HUES64 (cell line): ENCODE results near the gene CCDC141.
"Not testable (repeated sequence)": the region's sequence is repeated elsewhere in the genome, so short reads cannot be mapped to it uniquely, and the experiment has no call there.

Experiments used
- H3K27ac ChIP-seq: 2 replicates; pipeline ENCODE4 v1.7.0; 2013; ENCODE audit warnings: low read depth, low read length, inconsistent platforms
- H3K27me3 ChIP-seq: 2 replicates; pipeline ENCODE4 v1.6.1; 2013; ENCODE audit warnings: mild to moderate bottlenecking, low read length; ENCODE audit not compliant: insufficient read depth
- H3K36me3 ChIP-seq: 2 replicates; pipeline ENCODE4 v1.6.1; 2013; ENCODE audit warnings: mild to moderate bottlenecking, low read length; ENCODE audit not compliant: insufficient read depth
- H3K4me1 ChIP-seq: 2 replicates; pipeline ENCODE4 v1.6.1; 2013; ENCODE audit warnings: mild to moderate bottlenecking, low read length, moderate library complexity; ENCODE audit not compliant: insufficient read depth
- H3K4me3 ChIP-seq: 2 replicates; pipeline ENCODE4 v1.5.1; 2013; ENCODE audit warnings: mild to moderate bottlenecking, low read length, moderate library complexity
- H3K9ac ChIP-seq: 2 replicates; pipeline ENCODE4 v1.6.1; 2013; ENCODE audit warnings: mild to moderate bottlenecking, low read depth, low read length
- H3K9me3 ChIP-seq: 2 replicates; pipeline ENCODE4 v1.6.1; 2013; ENCODE audit warnings: low read depth, low read length; ENCODE audit not compliant: insufficient read depth
- WGBS: fragments of 150-250, 120-280 bp; methylation state at CpG from one replicate; pipeline ENCODE4 v1.1.7; 2013; ENCODE audit warnings: missing lambda C conversion rate; 5-methylcytosine and 5-hydroxymethylcytosine counted together

The CCDC141 gene

GRCh38 chr2:179037807-179038206 lies 12.1 kb downstream of the CCDC141 start:
- H3K4me3 ChIP-seq: no peak overlapping the region
- H3K9ac ChIP-seq: no peak overlapping the region
- H3K4me1 ChIP-seq: 0 out of 2 replicates have a peak, but pooled peaks cover 4% of the 10 kb centered on the region
- H3K27ac ChIP-seq: no peak overlapping the region
- no peaks in the 10 kb centered on the region for H3K27me3 ChIP-seq
- H3K9me3 ChIP-seq: no peaks in the 10 kb centered on the region
- H3K36me3 ChIP-seq: no peaks in the 10 kb centered on the region
- WGBS: 94% methylated on average over 2 of the region's 4 CpGs

GRCh38 chr2:179036353-179036905 lies 13.5 kb downstream of the CCDC141 start:
- 94% methylated on average over 4 of the region's 4 CpGs for WGBS
- Histone ChIP-seq H3K27me3 (no peaks in the 10 kb centered on the region), H3K9me3 (no peaks in the 10 kb centered on the region), H3K4me1 (peaks cover 12% of the 10 kb centered on the region; the same call in 1 of the 2 replicates), H3K36me3 (no peaks in the 10 kb centered on the region), H3K27ac (no peak overlapping the region), H3K9ac (no peak overlapping the region), H3K4me3 (no peak overlapping the region)

GRCh38 chr2:179031731-179032408 lies 18.1 kb downstream of the CCDC141 start:
- no peak overlapping the region for H3K4me3 ChIP-seq
- no peaks in the 10 kb centered on the region for H3K27me3 ChIP-seq
- 74% methylated on average over 1 of the region's 2 CpGs for WGBS
- H3K27ac ChIP-seq: no peak overlapping the region
- peaks cover 6% of the 10 kb centered on the region; the same call in 1 of the 2 replicates for H3K9me3 ChIP-seq
- H3K9ac ChIP-seq: no peak overlapping the region
- no peaks in the 10 kb centered on the region for H3K36me3 ChIP-seq
- H3K4me1 ChIP-seq: peaks cover 8% of the 10 kb centered on the region; the same call in 1 of the 2 replicates

- Histone ChIP-seq H3K9ac (no peak overlapping the region), H3K9me3 (peaks cover 6% of the 10 kb centered on the region; the same call in 1 of the 2 replicates), H3K4me1 (no peaks in the 10 kb centered on the region), H3K36me3 (no peaks in the 10 kb centered on the region), H3K4me3 (no peak overlapping the region), H3K27ac (no peak overlapping the region), H3K27me3 (no peaks in the 10 kb centered on the region)
- whole genome bisulfite sequencing: 92% methylated on average over 2 of the region's 2 CpGs
Observed at GRCh38 chr2:179024445-179024844, 25.5 kb downstream of the CCDC141 start.

GRCh38 chr2:179022685-179023084 lies 27.3 kb downstream of the CCDC141 start:
- 94% methylated on average over 5 of the region's 5 CpGs for WGBS
- 0 out of 2 replicates have a peak, but pooled peaks cover 2% of the 10 kb centered on the region for H3K9me3 ChIP-seq
- no peaks in the 10 kb centered on the region for H3K4me1 ChIP-seq
- H3K27ac ChIP-seq: no peak overlapping the region
- H3K9ac ChIP-seq: no peak overlapping the region
- H3K36me3 ChIP-seq: no peaks in the 10 kb centered on the region
- H3K4me3 ChIP-seq: no peak overlapping the region
- H3K27me3 ChIP-seq: no peaks in the 10 kb centered on the region

GRCh38 chr2:179021258-179021657 lies 28.7 kb downstream of the CCDC141 start:
- no peaks in the 10 kb centered on the region for H3K36me3 ChIP-seq
- no peaks in the 10 kb centered on the region for H3K9me3 ChIP-seq
- no peaks in the 10 kb centered on the region for H3K4me1 ChIP-seq
- no peak overlapping the region for H3K9ac ChIP-seq
- WGBS: 93% methylated on average over 2 of the region's 2 CpGs
- H3K27me3 ChIP-seq: no peaks in the 10 kb centered on the region
- H3K4me3 ChIP-seq: no peak overlapping the region
- H3K27ac ChIP-seq: no peak overlapping the region

GRCh38 chr2:179020156-179020750 lies 29.7 kb downstream of the CCDC141 start:
- Histone ChIP-seq H3K9ac (no peak overlapping the region), H3K27me3 (no peaks in the 10 kb centered on the region), H3K9me3 (peaks cover 2% of the 10 kb centered on the region; the same call in 1 of the 2 replicates), H3K4me3 (no peak overlapping the region), H3K27ac (no peak overlapping the region), H3K36me3 (no peaks in the 10 kb centered on the region), H3K4me1 (no peaks in the 10 kb centered on the region)
- 18% methylated on average over 2 of the region's 3 CpGs for WGBS

- Histone ChIP-seq H3K4me1 (no peaks in the 10 kb centered on the region), H3K9ac (no peak overlapping the region), H3K9me3 (peaks cover 4% of the 10 kb centered on the region; the same call in 1 of the 2 replicates), H3K4me3 (no peak overlapping the region), H3K36me3 (no peaks in the 10 kb centered on the region), H3K27me3 (no peaks in the 10 kb centered on the region), H3K27ac (no peak overlapping the region)
- WGBS: 97% methylated on average over 4 of the region's 5 CpGs
Observed at GRCh38 chr2:179019260-179019659, 30.7 kb downstream of the CCDC141 start.

- Histone ChIP-seq H3K4me3 (no peak overlapping the region), H3K9me3 (peaks cover 4% of the 10 kb centered on the region; the same call in 1 of the 2 replicates), H3K36me3 (no peaks in the 10 kb centered on the region), H3K9ac (no peak overlapping the region), H3K27ac (no peak overlapping the region), H3K4me1 (no peaks in the 10 kb centered on the region), H3K27me3 (no peaks in the 10 kb centered on the region)
- 83% methylated on average over 3 of the region's 3 CpGs for WGBS
Observed at GRCh38 chr2:179017773-179018357, 32.1 kb downstream of the CCDC141 start.

GRCh38 chr2:179014189-179014588 lies 35.7 kb downstream of the CCDC141 start:
- not testable (repeated sequence) for H3K4me3 ChIP-seq, H3K36me3 ChIP-seq, H3K27me3 ChIP-seq, H3K27ac ChIP-seq, H3K4me1 ChIP-seq, H3K9me3 ChIP-seq, H3K9ac ChIP-seq
- WGBS: 90% methylated on average over 3 of the region's 3 CpGs

GRCh38 chr2:179005976-179006375 lies 44.0 kb downstream of the CCDC141 start:
- 84% methylated on average over 1 of the region's 1 CpG for WGBS
- H3K9me3 ChIP-seq: no peaks in the 10 kb centered on the region
- no peak overlapping the region for H3K9ac ChIP-seq
- no peak overlapping the region for H3K27ac ChIP-seq
- no peak overlapping the region for H3K4me3 ChIP-seq
- H3K27me3 ChIP-seq: no peaks in the 10 kb centered on the region
- H3K36me3 ChIP-seq: no peaks in the 10 kb centered on the region
- no peaks in the 10 kb centered on the region for H3K4me1 ChIP-seq
